ENCODE measurements around the gene DMRTC2.

Gene DMRTC2

DNA sequence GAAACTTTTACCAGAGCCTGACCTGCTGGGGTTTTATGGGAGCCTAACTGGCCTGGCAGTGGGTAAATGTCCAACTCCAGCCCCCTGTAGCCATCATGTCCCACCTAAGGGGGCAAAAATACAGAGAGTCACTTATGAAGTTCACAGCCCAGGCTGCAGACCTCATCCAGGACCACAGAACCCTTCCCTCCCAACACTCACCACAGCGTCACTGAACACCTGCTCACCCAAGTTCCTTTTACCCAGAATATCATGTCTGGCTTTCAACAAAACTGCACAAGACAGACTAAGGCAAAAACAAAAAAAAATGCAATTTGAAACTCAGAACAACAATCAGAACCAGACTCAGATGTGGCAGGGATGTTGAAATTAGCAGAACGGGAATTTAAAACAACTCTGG lies 42.1 kb upstream of the DMRTC2 start:
- H3K4me2 ChIP-seq (ENCODE audit: low read length) = no peak overlapping the region
- H3K9me2 ChIP-seq (replicated peaks; ENCODE audit: control insufficient read depth, low read length) = no peaks in the 10 kb centered on the region
- TF ChIP-seq CTCF (IDR thresholded peaks at IDR 0.05; ENCODE audit: low read depth, low read length, poor library complexity, severe bottlenecking) (no peak), EZH2phosphoT487 (IDR thresholded peaks at IDR 0.05; ENCODE audit: borderline replicate concordance, low read length) (no peak)

GRCh38 chr19:41804336-41804735 lies 40.5 kb upstream of the DMRTC2 start:
- H3K27me3 ChIP-seq (ENCODE audit: control insufficient read depth, low read length) = no peaks in the 10 kb centered on the region
- TF ChIP-seq CTCF (IDR thresholded peaks at IDR 0.05; ENCODE audit: low read depth, low read length, poor library complexity, severe bottlenecking) (no peak), EZH2phosphoT487 (IDR thresholded peaks at IDR 0.05; ENCODE audit: borderline replicate concordance, low read length) (no peak)
- no peaks in the 10 kb centered on the region for H3K36me3 ChIP-seq (ENCODE audit: control insufficient read depth, low read length)
- no peaks in the 10 kb centered on the region for H4K20me1 ChIP-seq (ENCODE audit: control insufficient read depth, insufficient read depth, low read depth, low read length)
- peak overlapping the region; percentile 43 for H3K4me3 ChIP-seq (ENCODE audit: low read length)
- no peaks in the 10 kb centered on the region for H3K79me2 ChIP-seq (ENCODE audit: control insufficient read depth, low read length)
- H3F3A ChIP-seq (ENCODE audit: control insufficient read depth, insufficient read depth) = no peaks in the 10 kb centered on the region
- H3K27ac ChIP-seq (ENCODE audit: low read depth, low read length) = no peak overlapping the region
- H3K4me2 ChIP-seq (ENCODE audit: low read length) = peak overlapping the region; percentile 49
- no peaks in the 10 kb centered on the region for H3K9me2 ChIP-seq (replicated peaks; ENCODE audit: control insufficient read depth, low read length)
- peaks cover 7% of the 10 kb centered on the region; the same call in 1 of the 2 replicates for H3K9me3 ChIP-seq (ENCODE audit: control insufficient read depth, insufficient read depth, low read length)
- peaks cover 46% of the 10 kb centered on the region for H3K4me1 ChIP-seq (ENCODE audit: control insufficient read depth, low read length)

More for the DNA sequence above, 42.1 kb upstream of the DMRTC2 start:
- no peaks in the 10 kb centered on the region for H3K79me2 ChIP-seq (ENCODE audit: control insufficient read depth, low read length)
- H3K4me1 ChIP-seq (ENCODE audit: control insufficient read depth, low read length) = peaks cover 41% of the 10 kb centered on the region
- H4K20me1 ChIP-seq (ENCODE audit: control insufficient read depth, insufficient read depth, low read depth, low read length) = no peaks in the 10 kb centered on the region
- peaks cover 7% of the 10 kb centered on the region; the same call in 1 of the 2 replicates for H3K9me3 ChIP-seq (ENCODE audit: control insufficient read depth, insufficient read depth, low read length)
- H3K27me3 ChIP-seq (ENCODE audit: control insufficient read depth, low read length) = no peaks in the 10 kb centered on the region
- H3K27ac ChIP-seq (ENCODE audit: low read depth, low read length) = no peak overlapping the region
- no peak overlapping the region for H3K4me3 ChIP-seq (ENCODE audit: low read length)
- no peaks in the 10 kb centered on the region for H3K36me3 ChIP-seq (ENCODE audit: control insufficient read depth, low read length)
- no peaks in the 10 kb centered on the region for H3F3A ChIP-seq (ENCODE audit: control insufficient read depth, insufficient read depth)

GRCh38 chr19:41807176-41807575 lies 37.7 kb upstream of the DMRTC2 start:
- no peak overlapping the region for H3K27ac ChIP-seq (ENCODE audit: low read depth, low read length)
- H3K27me3 ChIP-seq (ENCODE audit: control insufficient read depth, low read length) = no peaks in the 10 kb centered on the region
- H3K79me2 ChIP-seq (ENCODE audit: control insufficient read depth, low read length) = no peaks in the 10 kb centered on the region
- H3K36me3 ChIP-seq (ENCODE audit: control insufficient read depth, low read length) = no peaks in the 10 kb centered on the region
- H3K4me3 ChIP-seq (ENCODE audit: low read length) = no peak overlapping the region
- H3K9me3 ChIP-seq (ENCODE audit: control insufficient read depth, insufficient read depth, low read length) = no peaks in the 10 kb centered on the region
- TF ChIP-seq CTCF (IDR thresholded peaks at IDR 0.05; ENCODE audit: low read depth, low read length, poor library complexity, severe bottlenecking) (no peak), EZH2phosphoT487 (IDR thresholded peaks at IDR 0.05; ENCODE audit: borderline replicate concordance, low read length) (no peak)
- H3K4me1 ChIP-seq (ENCODE audit: control insufficient read depth, low read length) = peaks cover 44% of the 10 kb centered on the region
- no peaks in the 10 kb centered on the region for H3F3A ChIP-seq (ENCODE audit: control insufficient read depth, insufficient read depth)
- no peaks in the 10 kb centered on the region for H3K9me2 ChIP-seq (replicated peaks; ENCODE audit: control insufficient read depth, low read length)
- H4K20me1 ChIP-seq (ENCODE audit: control insufficient read depth, insufficient read depth, low read depth, low read length) = no peaks in the 10 kb centered on the region
- H3K4me2 ChIP-seq (ENCODE audit: low read length) = no peak overlapping the region

Measured in DOHH2 (cell line).